AG09319 (cell line): ENCODE measurements around the gene GOLGB1.

Source experiments
- DNase-seq: peaks from one replicate; pipeline ENCODE4 v3.0.0-alpha.2; 2010; ENCODE audit warnings: low read depth; ENCODE audit errors: extremely low read depth
- TF ChIP-seq, protein P1 (sequence below): IDR thresholded peaks from 2 replicates; pipeline ENCODE4 v1.5.1; 2011; ENCODE audit warnings: low read depth, mild to moderate bottlenecking, inconsistent platforms, low read length, moderate library complexity

Gene GOLGB1

DNA sequence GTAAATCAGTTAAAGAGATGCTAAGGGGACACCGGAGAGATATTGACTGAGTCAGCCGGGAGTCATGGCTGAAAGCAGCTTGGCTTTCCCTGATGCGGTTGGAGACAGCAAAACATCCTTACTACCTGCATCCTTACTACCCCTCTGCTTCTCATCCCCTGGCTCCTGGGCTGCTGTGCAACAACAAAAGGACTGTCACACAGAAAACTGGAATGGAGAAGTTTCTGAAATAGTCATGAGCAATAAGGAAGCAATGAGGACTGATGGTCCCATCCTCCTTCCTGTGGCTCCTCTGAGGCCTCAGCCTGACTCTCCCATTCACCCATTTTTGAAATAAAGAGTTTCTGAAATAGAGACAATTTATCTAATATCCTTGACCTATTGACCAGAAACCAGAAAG, 90.0 kb downstream of the GOLGB1 start:
- TF ChIP-seq, protein P1, sequence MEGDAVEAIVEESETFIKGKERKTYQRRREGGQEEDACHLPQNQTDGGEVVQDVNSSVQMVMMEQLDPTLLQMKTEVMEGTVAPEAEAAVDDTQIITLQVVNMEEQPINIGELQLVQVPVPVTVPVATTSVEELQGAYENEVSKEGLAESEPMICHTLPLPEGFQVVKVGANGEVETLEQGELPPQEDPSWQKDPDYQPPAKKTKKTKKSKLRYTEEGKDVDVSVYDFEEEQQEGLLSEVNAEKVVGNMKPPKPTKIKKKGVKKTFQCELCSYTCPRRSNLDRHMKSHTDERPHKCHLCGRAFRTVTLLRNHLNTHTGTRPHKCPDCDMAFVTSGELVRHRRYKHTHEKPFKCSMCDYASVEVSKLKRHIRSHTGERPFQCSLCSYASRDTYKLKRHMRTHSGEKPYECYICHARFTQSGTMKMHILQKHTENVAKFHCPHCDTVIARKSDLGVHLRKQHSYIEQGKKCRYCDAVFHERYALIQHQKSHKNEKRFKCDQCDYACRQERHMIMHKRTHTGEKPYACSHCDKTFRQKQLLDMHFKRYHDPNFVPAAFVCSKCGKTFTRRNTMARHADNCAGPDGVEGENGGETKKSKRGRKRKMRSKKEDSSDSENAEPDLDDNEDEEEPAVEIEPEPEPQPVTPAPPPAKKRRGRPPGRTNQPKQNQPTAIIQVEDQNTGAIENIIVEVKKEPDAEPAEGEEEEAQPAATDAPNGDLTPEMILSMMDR, result no peak
- no peak for DNase-seq

DNA sequence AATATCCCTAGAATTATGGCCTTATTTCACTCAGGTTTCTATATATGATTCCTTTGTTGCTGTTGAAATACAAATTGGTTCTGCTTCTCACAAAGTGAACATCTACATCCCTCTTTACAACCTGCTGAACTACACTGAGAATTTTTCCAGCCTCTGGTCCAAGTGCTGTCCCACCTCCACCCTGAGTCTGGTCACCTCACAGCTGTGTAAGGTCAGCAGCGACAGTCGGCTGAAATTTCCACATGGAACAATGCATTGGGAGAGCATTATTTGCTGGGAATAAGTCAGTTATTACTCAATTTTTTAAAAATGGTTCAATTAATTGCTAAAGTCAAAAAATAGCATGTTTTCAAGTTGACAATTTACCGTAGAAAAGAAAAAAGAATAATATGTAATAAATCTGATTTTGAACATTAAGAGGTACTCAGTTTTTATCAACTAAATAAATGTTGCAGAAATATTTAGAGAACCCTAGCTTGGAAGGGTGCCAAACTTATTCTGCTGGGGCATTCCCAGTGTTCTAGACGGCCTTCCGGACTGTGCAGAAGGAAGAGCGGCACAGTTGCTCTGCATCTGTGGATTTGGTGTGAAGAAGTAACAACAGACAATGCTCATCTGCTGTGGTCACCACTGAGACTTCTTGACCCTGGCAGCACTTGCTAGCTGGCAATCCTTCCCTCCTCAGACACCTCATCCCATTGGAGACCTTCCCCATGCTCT, 90.7 kb downstream of the GOLGB1 start:
- DNase-seq, result no peak
- TF ChIP-seq, protein P1, result no peak

GRCh38 chr3:121654493-121655385, 94.8 kb downstream of the GOLGB1 start:
- TF ChIP-seq, protein P1, result no peak

DNA sequence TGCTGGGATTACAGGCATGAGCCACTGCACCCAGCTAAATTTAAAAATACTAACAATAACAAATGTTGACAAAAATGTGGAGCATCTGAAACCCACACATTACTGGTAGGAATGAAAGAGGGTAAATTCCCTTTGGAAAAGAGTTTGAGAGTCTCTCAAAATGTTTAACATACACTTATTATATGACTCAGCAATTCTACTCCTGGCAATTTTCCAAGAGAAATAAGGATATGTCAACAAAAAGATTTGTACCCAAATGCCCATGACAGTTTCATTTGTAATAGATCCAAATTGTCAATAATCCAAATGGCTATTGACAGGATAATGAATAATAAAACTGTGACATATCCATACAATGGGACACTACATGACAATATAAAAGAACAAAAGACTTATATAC, 97.9 kb downstream of the GOLGB1 start:
- DNase-seq, result no peak
- TF ChIP-seq, protein P1, result no peak

More at GRCh38 chr3:121654493-121655385, 94.8 kb downstream of the GOLGB1 start:
- no peak for DNase-seq

- no peak for DNase-seq
- TF ChIP-seq, protein P1, result no peak
Observed at GRCh38 chr3:121649645-121650044, 99.9 kb downstream of the GOLGB1 start.

DNA sequence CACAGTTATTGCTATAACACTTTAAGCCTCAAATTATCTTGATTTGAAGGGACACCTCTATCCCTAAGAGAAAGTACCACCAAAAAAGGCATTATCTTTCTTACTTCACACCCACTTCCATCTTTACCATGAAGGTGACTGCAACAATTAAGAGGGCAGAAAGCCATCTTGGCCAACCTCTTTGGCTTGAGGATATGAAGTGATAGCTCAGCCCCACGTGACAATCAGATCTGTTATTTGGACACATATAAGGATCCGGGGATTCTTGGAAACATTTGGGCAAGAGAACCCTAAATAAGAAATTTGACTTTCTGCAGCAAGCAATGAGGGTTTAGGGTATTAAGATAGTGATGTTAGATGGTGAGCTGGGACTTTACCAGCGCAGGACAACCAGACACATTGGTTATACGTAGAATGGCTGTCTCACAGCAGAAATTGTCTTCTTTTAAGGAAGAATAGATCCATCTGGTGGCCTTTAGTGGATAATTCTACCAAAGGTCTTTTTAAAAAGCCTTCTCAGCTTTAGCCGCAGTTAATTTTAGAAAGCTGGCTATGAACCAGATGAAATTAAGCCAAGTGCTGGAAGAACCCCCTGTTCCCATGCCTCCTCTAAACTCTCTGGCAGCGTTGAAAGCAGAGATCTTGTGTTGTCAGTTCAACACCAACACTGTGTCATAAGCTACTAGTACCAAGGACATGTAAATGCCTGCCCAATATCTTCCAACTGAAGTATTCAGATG, 101.2 kb downstream of the GOLGB1 start:
- TF ChIP-seq, protein P1, result no peak
- no peak for DNase-seq
